H9 (cell line): ENCODE results near the gene HSDL2. TPM values are rescaled to one million over a fixed set of nuclear protein-coding genes. Genes with fewer than 3 reads are reported as not detected.

Experiments used
- DNase-seq: peaks from one replicate; pipeline ENCODE4 v3.0.0-alpha.2; 2017
- H2AFZ ChIP-seq: one replicate; pipeline ENCODE4 v1.6.1; 2013; ENCODE audit warnings: mild to moderate bottlenecking, low read length, control low read depth, moderate library complexity
- H2AK5ac ChIP-seq: 2 replicates; pipeline ENCODE4 v1.6.1; 2013; ENCODE audit warnings: low read length, control low read depth, mixed read lengths; ENCODE audit not compliant: insufficient read length
- H2BK120ac ChIP-seq: one replicate; pipeline ENCODE4 v1.6.1; 2013; ENCODE audit warnings: low read depth, mild to moderate bottlenecking, low read length, control low read depth, inconsistent platforms; ENCODE audit not compliant: poor library complexity, severe bottlenecking
- H2BK12ac ChIP-seq: 2 replicates; pipeline ENCODE4 v1.6.1; 2013; ENCODE audit warnings: low read length, control low read depth, mixed read lengths, low read depth; ENCODE audit not compliant: insufficient read length
- H2BK15ac ChIP-seq: 2 replicates; pipeline ENCODE4 v1.6.1; 2013; ENCODE audit warnings: low read depth, low read length, control low read depth
- H2BK20ac ChIP-seq: one replicate; pipeline ENCODE4 v1.6.1; 2013; ENCODE audit warnings: low read depth, mild to moderate bottlenecking, low read length, control low read depth, inconsistent platforms; ENCODE audit not compliant: poor library complexity, severe bottlenecking
- H2BK5ac ChIP-seq: 2 replicates; pipeline ENCODE4 v1.6.1; 2013; ENCODE audit warnings: low read length, control low read depth, mixed read lengths; ENCODE audit not compliant: insufficient read length
- H3K14ac ChIP-seq: 2 replicates; pipeline ENCODE4 v1.6.1; 2013; ENCODE audit warnings: low read length, control low read depth; ENCODE audit not compliant: insufficient read depth
- H3K18ac ChIP-seq: 2 replicates; pipeline ENCODE4 v1.6.1; 2013; ENCODE audit warnings: low read depth, mild to moderate bottlenecking, mixed read lengths, low read length, control low read depth; ENCODE audit not compliant: insufficient read length
- H3K23ac ChIP-seq: 2 replicates; pipeline ENCODE4 v1.6.1; 2013; ENCODE audit warnings: low read length, control low read depth, mixed read lengths, low read depth; ENCODE audit not compliant: insufficient read length
- H3K23me2 ChIP-seq: 2 replicates; pipeline ENCODE4 v1.6.1; 2013; ENCODE audit warnings: low read depth, mild to moderate bottlenecking, mixed read lengths, low read length, control low read depth; ENCODE audit not compliant: insufficient read length, poor library complexity, severe bottlenecking
- H3K27ac ChIP-seq: 2 replicates; pipeline ENCODE4 v1.5.1; 2013; ENCODE audit warnings: low read length, control low read depth, mixed read lengths, low read depth; ENCODE audit not compliant: insufficient read length
- H3K27me3 ChIP-seq: 2 replicates; pipeline ENCODE4 v1.6.1; 2013; ENCODE audit warnings: low read length, control low read depth, inconsistent platforms; ENCODE audit not compliant: insufficient read depth
- H3K4ac ChIP-seq: 2 replicates; pipeline ENCODE4 v1.6.1; 2013; ENCODE audit warnings: low read depth, mild to moderate bottlenecking, control low read depth, inconsistent platforms, low read length, moderate library complexity
- H3K4me1 ChIP-seq: 2 replicates; pipeline ENCODE4 v1.6.1; 2013; ENCODE audit warnings: low read length, control low read depth, inconsistent platforms; ENCODE audit not compliant: insufficient read depth
- H3K4me2 ChIP-seq: 2 replicates; pipeline ENCODE4 v1.6.1; 2013; ENCODE audit warnings: low read length, control low read depth, mixed read lengths; ENCODE audit not compliant: insufficient read length, insufficient read depth
- H3K56ac ChIP-seq: 2 replicates; pipeline ENCODE4 v1.6.1; 2013; ENCODE audit warnings: low read depth, mild to moderate bottlenecking, mixed read lengths, low read length, control low read depth; ENCODE audit not compliant: insufficient read length
- H3K79me1 ChIP-seq: 2 replicates; pipeline ENCODE4 v1.6.1; 2013; ENCODE audit warnings: low read depth, mild to moderate bottlenecking, moderate library complexity, low read length, control low read depth, inconsistent platforms; ENCODE audit not compliant: insufficient read depth, poor library complexity, severe bottlenecking
- H3K79me2 ChIP-seq: 2 replicates; pipeline ENCODE4 v1.6.1; 2013; ENCODE audit warnings: low read length, control low read depth, inconsistent platforms; ENCODE audit not compliant: insufficient read depth
- H3K9ac ChIP-seq: 2 replicates; pipeline ENCODE4 v1.6.1; 2013; ENCODE audit warnings: low read length, control low read depth, mixed read lengths; ENCODE audit not compliant: insufficient read length; ENCODE audit errors: extremely low read depth
- H3K9me3 ChIP-seq: one replicate; pipeline ENCODE4 v1.6.1; 2013; ENCODE audit warnings: low read depth, low read length, inconsistent platforms; ENCODE audit not compliant: control insufficient read depth
- H3T11ph ChIP-seq: one replicate; pipeline ENCODE4 v1.6.1; 2013; ENCODE audit warnings: mild to moderate bottlenecking, low read length, control low read depth, inconsistent platforms
- H4K20me1 ChIP-seq: one replicate; pipeline ENCODE4 v1.6.1; 2013; ENCODE audit not compliant: control insufficient read depth, insufficient read length, insufficient read depth
- H4K5ac ChIP-seq: 2 replicates; pipeline ENCODE4 v1.6.1; 2013; ENCODE audit warnings: low read depth, mild to moderate bottlenecking, mixed read lengths, low read length, control low read depth; ENCODE audit not compliant: insufficient read length
- H4K8ac ChIP-seq: replicated peaks from 2 replicates; pipeline ENCODE4 v1.6.1; 2013; ENCODE audit warnings: low read length, control low read depth, mixed read lengths, low read depth; ENCODE audit not compliant: insufficient read length
- H4K91ac ChIP-seq: 2 replicates; pipeline ENCODE4 v1.6.1; 2013; ENCODE audit warnings: low read depth, mild to moderate bottlenecking, moderate library complexity, mixed read lengths, low read length, control low read depth; ENCODE audit not compliant: insufficient read length
- H3K27ac Mint-ChIP-seq, 3 experiments: 2 replicates in 2 of 3; 3 replicates in 1 of 3; pipeline ENCODE4 v1.8.0; 2020 to 2021; ENCODE audit warnings: mixed read lengths in 3 of 3, mild to moderate bottlenecking in 1 of 3, moderate library complexity in 1 of 3
- H3K27me3 Mint-ChIP-seq: 2 replicates; pipeline ENCODE4 v1.8.0; 2021; ENCODE audit warnings: low read depth, mild to moderate bottlenecking, moderate library complexity, mixed read lengths
- H3K36me3 Mint-ChIP-seq, 3 experiments: 2 replicates in 2 of 3; 3 replicates in 1 of 3; pipeline ENCODE4 v1.8.0; 2020 to 2021; ENCODE audit warnings: low read depth in 3 of 3, mixed read lengths in 3 of 3; ENCODE audit not compliant: insufficient read depth in 1 of 3
- H3K4me1 Mint-ChIP-seq, 2 experiments: 2 replicates each; pipeline ENCODE4 v1.8.0; 2020; ENCODE audit warnings: mixed read lengths in 2 of 2
- H3K4me3 Mint-ChIP-seq, 2 experiments: 2 replicates in 1 of 2; 3 replicates in 1 of 2; pipeline ENCODE4 v1.8.0; 2020 to 2021; ENCODE audit warnings: mild to moderate bottlenecking in 2 of 2, mixed read lengths in 2 of 2, moderate library complexity in 1 of 2
- H3K9me3 Mint-ChIP-seq, 2 experiments: 2 replicates in 1 of 2; 3 replicates in 1 of 2; pipeline ENCODE4 v1.8.0; 2020; ENCODE audit warnings: mild to moderate bottlenecking in 2 of 2, mixed read lengths in 2 of 2, moderate library complexity in 1 of 2
- CTCF ChIP-seq: fragments of 200-600 bp; sonication (generic); conservative IDR thresholded peaks from 3 replicates; pipeline ENCODE4 v1.8.0; 2021; ENCODE audit warnings: antibody characterized with exemption, mild to moderate bottlenecking
- WGBS: extraction: QIAGEN DNeasy Blood & Tissue Kit; methylation state at CpG from one replicate; pipeline ENCODE4 v1.1.7; 2013; ENCODE audit warnings: missing lambda C conversion rate, low lambda C conversion rate, mixed read lengths; ENCODE audit not compliant: insufficient read length; ENCODE audit errors: extremely low coverage; 5-methylcytosine and 5-hydroxymethylcytosine counted together
- total RNA-seq: library from RNA; stranded (reverse); gene quantifications from 2 replicates; pipeline ENCODE4 v1.2.1, GENCODE V29; 2021

The HSDL2 gene
- total RNA-seq, 1 experiment from 2014 or later: 16.6 TPM

- no peak overlapping the region for H2AK5ac ChIP-seq
- no peak overlapping the region for H3K56ac ChIP-seq
- H3T11ph ChIP-seq: no peak overlapping the region
- H3K4me3 Mint-ChIP-seq: peak overlapping the region in 1 of 2 experiments; percentile 51; a peak in 2 of 5 replicates
- TF ChIP-seq CTCF: no peak
- H3K27me3 ChIP-seq: no peaks in the 10 kb centered on the region
- H4K8ac ChIP-seq: no peak overlapping the region
- WGBS: no CpG with 5 or more reads among the region's 4 CpGs
- H2BK5ac ChIP-seq: no peak overlapping the region
- H3K9ac ChIP-seq: no peak overlapping the region
- H3K9me3 ChIP-seq: no peaks in the 10 kb centered on the region
- no peaks in the 10 kb centered on the region; the same call in 1 of the 2 replicates for H3K4me1 ChIP-seq
- no peaks in the 10 kb centered on the region for H3K79me2 ChIP-seq
- H3K23ac ChIP-seq: no peak overlapping the region
- H3K4me2 ChIP-seq: peak overlapping the region; percentile 17
- no peaks in the 10 kb centered on the region for H3K23me2 ChIP-seq
- no peak overlapping the region for H2BK20ac ChIP-seq
- H3K79me1 ChIP-seq: no peaks in the 10 kb centered on the region
- H3K27ac ChIP-seq: no peak overlapping the region
- no peaks in the 10 kb centered on the region for H4K20me1 ChIP-seq
- H3K9me3 Mint-ChIP-seq: peaks cover 0 to 3% of the 10 kb centered on the region in 2 experiments; a peak in 1 of 5 replicates
- DNase-seq: no peak
- no peak overlapping the region for H3K4ac ChIP-seq
- no peaks in the 10 kb centered on the region for H3K27me3 Mint-ChIP-seq
- H3K36me3 Mint-ChIP-seq: no peaks in the 10 kb centered on the region; a peak in 1 of 7 replicates
- H3K4me1 Mint-ChIP-seq: peaks cover 15% of the 10 kb centered on the region in 2 experiments
- no peak overlapping the region for H4K5ac ChIP-seq
- H3K18ac ChIP-seq: no peak overlapping the region
- no peak overlapping the region for H2AFZ ChIP-seq
- H2BK120ac ChIP-seq: no peak overlapping the region
- no peak overlapping the region for H4K91ac ChIP-seq
- H3K14ac ChIP-seq: no peak overlapping the region
- H2BK12ac ChIP-seq: no peak overlapping the region
- H3K27ac Mint-ChIP-seq: no peak overlapping the region; a peak in 2 of 7 replicates
- no peak overlapping the region for H2BK15ac ChIP-seq
Observed at GRCh38 chr9:112349008-112349333, 30.9 kb upstream of the HSDL2 start.
